Breast epithelium (tissue), 3 donors: ENCODE data around the gene CD300A.
A peak's percentile ranks its signal among the peaks of the same experiment; 100 is the strongest.

Experiments
- POLR2A ChIP-seq: fragments of 450-650 bp; IDR thresholded peaks from one replicate; pipeline ENCODE4 v1.6.1; 2016; ENCODE audit warnings: antibody characterized with exemption, mild to moderate bottlenecking, moderate library complexity
- TF ChIP-seq, protein P1 (sequence below), 3 donors: fragments of 450-650 bp; IDR thresholded peaks; one replicate each; pipeline ENCODE4 v1.5.1; 2016 to 2017; ENCODE audit warnings: antibody characterized with exemption in 3 of 3, mild to moderate bottlenecking in 3 of 3, moderate library complexity in 3 of 3

DNA sequence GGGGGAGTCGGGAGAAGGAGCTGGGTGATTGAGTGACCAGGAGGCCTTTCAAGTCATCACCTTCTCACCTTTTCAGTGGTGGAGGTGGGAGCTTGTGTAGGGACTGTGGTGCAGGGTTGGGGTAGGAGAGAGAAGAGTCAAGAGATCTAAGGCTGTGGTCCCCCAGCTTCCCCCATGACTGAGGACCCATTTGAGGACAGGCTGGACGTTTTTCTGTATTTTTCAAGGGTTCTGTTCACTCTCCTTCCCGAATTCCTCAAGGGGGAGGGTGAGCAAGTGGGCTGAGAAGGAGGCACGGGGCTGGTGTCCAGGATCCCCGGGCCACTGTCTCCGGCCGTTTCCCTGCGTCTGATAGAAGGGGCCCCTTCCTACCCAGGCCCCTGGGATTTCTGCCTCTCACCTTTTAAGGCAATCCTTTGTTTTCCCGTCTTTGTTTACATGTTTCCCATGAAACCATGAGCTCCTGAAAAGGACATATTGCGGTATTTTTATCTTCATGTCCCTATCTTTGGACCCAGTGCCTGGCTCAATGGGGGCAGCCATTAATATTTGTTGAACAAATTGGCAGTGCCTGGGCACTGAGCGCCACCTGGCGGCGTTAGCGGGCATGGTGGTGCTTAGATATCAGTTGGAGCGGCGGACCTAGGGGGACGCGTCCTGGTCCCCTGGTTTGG lies 9.2 kb upstream of the CD300A start:
- no peak for TF ChIP-seq POLR2A
- TF ChIP-seq, protein P1, sequence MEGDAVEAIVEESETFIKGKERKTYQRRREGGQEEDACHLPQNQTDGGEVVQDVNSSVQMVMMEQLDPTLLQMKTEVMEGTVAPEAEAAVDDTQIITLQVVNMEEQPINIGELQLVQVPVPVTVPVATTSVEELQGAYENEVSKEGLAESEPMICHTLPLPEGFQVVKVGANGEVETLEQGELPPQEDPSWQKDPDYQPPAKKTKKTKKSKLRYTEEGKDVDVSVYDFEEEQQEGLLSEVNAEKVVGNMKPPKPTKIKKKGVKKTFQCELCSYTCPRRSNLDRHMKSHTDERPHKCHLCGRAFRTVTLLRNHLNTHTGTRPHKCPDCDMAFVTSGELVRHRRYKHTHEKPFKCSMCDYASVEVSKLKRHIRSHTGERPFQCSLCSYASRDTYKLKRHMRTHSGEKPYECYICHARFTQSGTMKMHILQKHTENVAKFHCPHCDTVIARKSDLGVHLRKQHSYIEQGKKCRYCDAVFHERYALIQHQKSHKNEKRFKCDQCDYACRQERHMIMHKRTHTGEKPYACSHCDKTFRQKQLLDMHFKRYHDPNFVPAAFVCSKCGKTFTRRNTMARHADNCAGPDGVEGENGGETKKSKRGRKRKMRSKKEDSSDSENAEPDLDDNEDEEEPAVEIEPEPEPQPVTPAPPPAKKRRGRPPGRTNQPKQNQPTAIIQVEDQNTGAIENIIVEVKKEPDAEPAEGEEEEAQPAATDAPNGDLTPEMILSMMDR (IDR thresholded peaks at IDR 0.05), result peak; percentile 87 to 98 (median 98)
